Measurements from ENCODE around the gene SLC17A7.

DNA sequence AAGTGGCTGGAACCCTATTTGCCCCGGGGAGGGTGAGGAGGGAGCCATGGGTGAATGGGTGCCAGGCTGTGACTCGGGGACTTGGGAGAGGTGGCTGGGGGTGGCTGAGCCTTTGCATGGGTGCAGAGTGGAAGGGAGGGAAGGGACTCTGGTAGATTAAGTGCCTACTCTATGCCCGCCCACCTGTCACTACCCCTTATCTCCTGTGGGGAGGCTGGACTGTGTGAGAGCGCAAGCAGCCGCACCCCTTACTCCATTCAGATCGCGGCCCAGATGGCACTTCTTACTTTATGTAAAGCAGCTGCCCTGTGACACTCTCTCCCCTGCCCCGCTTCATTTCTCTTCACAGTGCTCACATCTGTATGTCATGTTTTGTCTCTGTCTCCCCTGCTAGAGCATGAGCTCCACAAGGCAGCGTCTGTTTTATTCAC, 50.4 kb downstream of the SLC17A7 start:
- TF ChIP-seq POLR2AphosphoS5 (IDR thresholded peaks at IDR 0.05; ENCODE audit: low read depth, low read length) = no peak
- TF ChIP-seq, protein P1, sequence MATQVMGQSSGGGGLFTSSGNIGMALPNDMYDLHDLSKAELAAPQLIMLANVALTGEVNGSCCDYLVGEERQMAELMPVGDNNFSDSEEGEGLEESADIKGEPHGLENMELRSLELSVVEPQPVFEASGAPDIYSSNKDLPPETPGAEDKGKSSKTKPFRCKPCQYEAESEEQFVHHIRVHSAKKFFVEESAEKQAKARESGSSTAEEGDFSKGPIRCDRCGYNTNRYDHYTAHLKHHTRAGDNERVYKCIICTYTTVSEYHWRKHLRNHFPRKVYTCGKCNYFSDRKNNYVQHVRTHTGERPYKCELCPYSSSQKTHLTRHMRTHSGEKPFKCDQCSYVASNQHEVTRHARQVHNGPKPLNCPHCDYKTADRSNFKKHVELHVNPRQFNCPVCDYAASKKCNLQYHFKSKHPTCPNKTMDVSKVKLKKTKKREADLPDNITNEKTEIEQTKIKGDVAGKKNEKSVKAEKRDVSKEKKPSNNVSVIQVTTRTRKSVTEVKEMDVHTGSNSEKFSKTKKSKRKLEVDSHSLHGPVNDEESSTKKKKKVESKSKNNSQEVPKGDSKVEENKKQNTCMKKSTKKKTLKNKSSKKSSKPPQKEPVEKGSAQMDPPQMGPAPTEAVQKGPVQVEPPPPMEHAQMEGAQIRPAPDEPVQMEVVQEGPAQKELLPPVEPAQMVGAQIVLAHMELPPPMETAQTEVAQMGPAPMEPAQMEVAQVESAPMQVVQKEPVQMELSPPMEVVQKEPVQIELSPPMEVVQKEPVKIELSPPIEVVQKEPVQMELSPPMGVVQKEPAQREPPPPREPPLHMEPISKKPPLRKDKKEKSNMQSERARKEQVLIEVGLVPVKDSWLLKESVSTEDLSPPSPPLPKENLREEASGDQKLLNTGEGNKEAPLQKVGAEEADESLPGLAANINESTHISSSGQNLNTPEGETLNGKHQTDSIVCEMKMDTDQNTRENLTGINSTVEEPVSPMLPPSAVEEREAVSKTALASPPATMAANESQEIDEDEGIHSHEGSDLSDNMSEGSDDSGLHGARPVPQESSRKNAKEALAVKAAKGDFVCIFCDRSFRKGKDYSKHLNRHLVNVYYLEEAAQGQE (IDR thresholded peaks at IDR 0.05; ENCODE audit: insufficient read depth in 1 of 2, low read depth in 2 of 2, low read length in 2 of 2) = no peak
- TF ChIP-seq TAF1 (IDR thresholded peaks at IDR 0.05; ENCODE audit: borderline replicate concordance, insufficient read depth, low read length) = no peak
- no peak for TF ChIP-seq SIN3A (IDR thresholded peaks at IDR 0.05; ENCODE audit: borderline replicate concordance, insufficient read depth, low read length)

Data from PFSK-1 (cell line).